ENCODE measurements around the gene ABHD5.
"Not testable (repeated sequence)": the region's sequence is repeated elsewhere in the genome, so short reads cannot be mapped to it uniquely, and the experiment has no call there.

The ABHD5 gene

GRCh38 chr3:43690400-43691119 is at the start of gene ABHD5:
ABHD5 (plus strand) TSS chr3:43690938; CDS start chr3:43690993, 55 bp downstream.
- peak; percentile 92 for DNase-seq (ENCODE audit: low read depth)

- no peak for DNase-seq (ENCODE audit: low read depth)
Observed at GRCh38 chr3:43641306-43642114, 49.2 kb upstream of the ABHD5 start.

GRCh38 chr3:43644443-43644842 is 46.3 kb upstream of the ABHD5 start:
- DNase-seq (ENCODE audit: low read depth): no peak

GRCh38 chr3:43647331-43648166 is 43.2 kb upstream of the ABHD5 start:
- no peak for DNase-seq (ENCODE audit: low read depth)

GRCh38 chr3:43648957-43649356 is 41.8 kb upstream of the ABHD5 start:
- no peak for DNase-seq (ENCODE audit: low read depth)

GRCh38 chr3:43649365-43649968 is 41.3 kb upstream of the ABHD5 start:
- no peak for DNase-seq (ENCODE audit: low read depth)

GRCh38 chr3:43650345-43650744 is 40.4 kb upstream of the ABHD5 start:
- DNase-seq (ENCODE audit: low read depth): no peak

GRCh38 chr3:43656390-43656789 is 34.3 kb upstream of the ABHD5 start:
- DNase-seq (ENCODE audit: low read depth): not testable (repeated sequence)

GRCh38 chr3:43659250-43659880 is 31.4 kb upstream of the ABHD5 start:
- DNase-seq (ENCODE audit: low read depth): no peak

GRCh38 chr3:43661376-43661775 is 29.4 kb upstream of the ABHD5 start:
- DNase-seq (ENCODE audit: low read depth): not testable (repeated sequence)

- not testable (repeated sequence) for DNase-seq (ENCODE audit: low read depth)
Observed at GRCh38 chr3:43665011-43665410, 25.7 kb upstream of the ABHD5 start.

- no peak for DNase-seq (ENCODE audit: low read depth)
Observed at GRCh38 chr3:43670635-43671522, 19.9 kb upstream of the ABHD5 start.

GRCh38 chr3:43674345-43675085 is 16.2 kb upstream of the ABHD5 start:
- no peak for DNase-seq (ENCODE audit: low read depth)

GRCh38 chr3:43675593-43675992 is 15.1 kb upstream of the ABHD5 start:
- DNase-seq (ENCODE audit: low read depth): no peak

- no peak for DNase-seq (ENCODE audit: low read depth)
Observed at GRCh38 chr3:43676441-43676840, 14.3 kb upstream of the ABHD5 start.

- not testable (repeated sequence) for DNase-seq (ENCODE audit: low read depth)
Observed at GRCh38 chr3:43678375-43678774, 12.4 kb upstream of the ABHD5 start.

GRCh38 chr3:43678887-43679449 is 11.8 kb upstream of the ABHD5 start:
- DNase-seq (ENCODE audit: low read depth): not testable (repeated sequence)

- DNase-seq (ENCODE audit: low read depth): not testable (repeated sequence)
Observed at GRCh38 chr3:43680857-43681256, 9.9 kb upstream of the ABHD5 start.

- DNase-seq (ENCODE audit: low read depth): no peak
Observed at GRCh38 chr3:43684944-43685343, 5.8 kb upstream of the ABHD5 start.

All from T-helper 22 cell (primary cell).